CD4-positive, alpha-beta T cell treated with Interleukin-6 for 4 hours (primary cell): ENCODE data around the gene CPO.

Experiments
- DNase-seq: peaks from one replicate; pipeline ENCODE4 v3.0.0-alpha.2; 2020; ENCODE audit warnings: mixed read lengths

The CPO gene

DNA sequence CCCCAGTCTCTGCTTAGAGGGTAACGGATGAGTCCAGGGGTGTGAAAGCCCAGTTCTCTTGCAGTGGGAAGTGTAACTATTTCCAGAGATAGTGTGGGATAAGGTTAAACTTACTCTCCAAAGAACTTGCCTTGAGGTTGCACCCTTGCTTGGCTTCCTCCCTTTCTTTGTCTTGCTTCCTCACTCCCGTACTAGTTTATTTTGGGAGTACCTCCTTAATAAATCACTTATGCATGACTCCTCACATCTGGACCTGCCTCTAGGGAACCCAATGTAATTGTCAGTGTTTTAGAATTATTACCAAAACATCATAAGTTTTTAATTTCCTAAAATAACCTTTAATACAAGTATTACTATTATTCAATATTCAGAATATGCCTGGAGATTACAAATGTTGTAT lies 35.2 kb downstream of the CPO start:
- DNase-seq: no peak

DNA sequence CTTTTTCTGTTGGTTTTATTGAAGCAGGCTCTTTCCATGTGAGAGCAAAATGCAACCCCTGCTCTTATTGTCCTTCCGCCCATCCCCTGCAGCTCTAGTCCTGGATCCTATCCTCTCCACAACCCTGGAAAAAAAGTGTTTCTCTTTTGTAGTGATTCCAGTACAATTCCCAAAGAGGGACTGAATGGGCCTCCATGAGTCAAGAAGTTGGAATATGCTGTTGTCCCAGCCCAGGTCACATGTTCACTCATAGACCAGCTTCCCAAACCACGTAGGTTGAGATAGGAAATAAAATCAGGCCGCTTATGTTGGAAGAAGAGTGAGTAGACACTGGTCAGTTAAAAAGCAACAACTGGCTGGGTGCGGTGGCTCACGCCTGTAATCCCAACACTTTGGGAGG lies 39.4 kb downstream of the CPO start:
- DNase-seq: no peak

DNA sequence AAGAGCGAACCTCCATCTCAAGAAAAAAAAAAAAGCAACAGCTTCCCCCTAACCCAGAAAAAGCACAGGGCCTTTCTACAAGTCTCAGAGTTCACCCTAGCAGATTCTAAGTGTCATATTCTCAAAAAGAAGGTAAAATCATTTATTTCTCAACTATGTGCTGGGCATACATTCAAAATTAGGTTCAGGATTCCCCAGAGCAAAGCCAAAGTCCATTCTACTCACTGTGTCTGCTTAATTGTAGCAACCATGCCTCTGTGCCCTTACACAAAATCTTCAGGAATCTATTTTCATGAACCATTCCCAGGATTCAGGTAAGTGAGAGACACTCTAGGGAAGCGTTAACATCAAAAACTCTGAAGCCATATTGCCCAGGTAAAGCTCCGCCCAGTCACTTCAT lies 40.0 kb downstream of the CPO start:
- DNase-seq: no peak

DNA sequence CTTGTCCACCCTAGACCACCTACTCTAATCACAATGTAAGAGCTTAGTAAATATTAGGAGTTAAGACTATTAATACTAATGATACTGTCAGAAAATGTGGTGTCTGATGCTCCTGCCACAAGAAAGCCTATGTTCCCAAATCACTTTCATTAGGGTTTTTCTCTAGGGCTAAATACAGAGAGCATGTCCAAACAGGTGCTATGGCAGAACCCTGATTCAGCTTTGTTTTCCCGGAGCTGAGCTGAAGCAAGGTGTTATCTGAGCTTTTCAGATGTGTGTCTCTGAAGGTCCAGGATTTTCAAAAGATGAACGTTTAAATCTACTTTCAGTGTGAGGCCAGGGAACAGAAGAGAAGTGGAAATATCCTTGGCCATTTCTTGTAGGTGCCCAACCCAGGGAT lies 40.6 kb downstream of the CPO start:
- no peak for DNase-seq

DNA sequence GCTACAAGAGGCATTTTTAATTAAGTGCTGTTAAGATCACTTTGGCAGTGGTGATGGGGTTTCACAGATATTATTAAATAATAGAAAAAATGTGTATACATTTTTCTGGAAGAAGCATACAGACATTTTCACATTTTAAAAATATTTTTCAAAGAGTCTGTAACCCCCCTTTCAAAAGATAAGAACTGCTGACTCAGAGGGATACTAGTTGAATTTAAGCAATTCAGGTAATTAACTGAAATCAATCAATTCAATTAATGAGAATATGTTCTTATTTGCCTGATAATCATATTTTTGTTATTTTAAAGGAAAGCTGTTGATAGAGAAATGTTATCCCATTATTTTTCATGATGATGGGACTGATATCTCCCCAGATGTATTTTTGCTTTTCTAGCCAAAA lies 41.1 kb downstream of the CPO start:
- no peak for DNase-seq

DNA sequence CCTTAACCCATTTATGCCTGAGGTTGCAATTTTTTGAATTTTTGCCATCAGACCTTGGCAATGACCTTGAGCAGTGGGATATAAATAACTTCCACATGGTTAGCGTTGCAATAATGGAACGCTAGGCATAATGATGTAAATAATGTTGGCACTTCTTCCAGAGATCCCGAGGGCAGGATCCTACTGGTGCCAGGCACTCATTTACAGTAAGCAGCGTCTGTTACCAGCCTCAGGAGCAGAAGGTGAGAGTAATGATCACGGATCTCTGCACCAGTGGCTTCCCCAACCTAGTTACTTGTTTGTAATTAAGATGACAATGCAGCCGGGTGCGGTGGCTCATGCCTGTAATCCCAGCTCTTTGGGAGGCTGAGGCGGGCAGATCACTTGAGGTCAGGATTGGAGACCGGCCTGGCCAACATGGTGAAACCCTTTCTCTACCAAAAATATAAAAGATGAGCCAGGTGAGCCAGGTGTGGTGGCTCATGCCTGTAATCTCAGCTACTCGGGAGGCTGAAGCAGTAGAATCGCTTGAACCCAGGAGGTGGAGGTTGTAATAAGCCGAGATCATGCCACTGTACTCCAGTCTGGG lies 41.9 kb downstream of the CPO start:
- no peak for DNase-seq

DNA sequence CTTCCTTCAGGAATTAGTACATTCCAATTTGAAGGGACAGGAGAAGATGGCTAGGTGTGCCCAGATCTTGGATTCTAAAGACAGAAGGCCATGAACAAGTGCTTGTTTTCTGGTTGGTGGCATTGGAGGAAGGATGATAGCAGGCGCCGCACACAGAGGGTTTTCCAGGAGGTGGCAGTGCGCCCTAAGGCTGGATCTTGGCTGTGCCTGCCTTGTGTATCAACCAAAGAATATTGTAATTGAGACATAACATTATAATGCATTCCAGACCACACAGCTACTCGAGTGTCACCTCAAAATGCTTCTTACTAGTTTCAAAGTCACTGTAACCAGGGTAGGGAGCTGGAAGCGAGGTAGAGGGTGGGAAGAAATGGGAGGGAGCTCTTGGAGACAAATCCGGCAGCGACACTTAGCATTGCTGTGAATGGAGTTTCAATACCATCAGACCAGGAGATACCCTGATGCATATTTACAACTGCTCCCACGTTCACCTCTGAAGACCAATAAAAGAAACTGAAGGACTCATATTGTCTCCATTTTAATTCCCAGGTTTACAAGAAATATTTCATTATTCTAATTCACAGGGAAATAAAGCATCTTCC lies 42.5 kb downstream of the CPO start:
- peak; percentile 58 for DNase-seq

DNA sequence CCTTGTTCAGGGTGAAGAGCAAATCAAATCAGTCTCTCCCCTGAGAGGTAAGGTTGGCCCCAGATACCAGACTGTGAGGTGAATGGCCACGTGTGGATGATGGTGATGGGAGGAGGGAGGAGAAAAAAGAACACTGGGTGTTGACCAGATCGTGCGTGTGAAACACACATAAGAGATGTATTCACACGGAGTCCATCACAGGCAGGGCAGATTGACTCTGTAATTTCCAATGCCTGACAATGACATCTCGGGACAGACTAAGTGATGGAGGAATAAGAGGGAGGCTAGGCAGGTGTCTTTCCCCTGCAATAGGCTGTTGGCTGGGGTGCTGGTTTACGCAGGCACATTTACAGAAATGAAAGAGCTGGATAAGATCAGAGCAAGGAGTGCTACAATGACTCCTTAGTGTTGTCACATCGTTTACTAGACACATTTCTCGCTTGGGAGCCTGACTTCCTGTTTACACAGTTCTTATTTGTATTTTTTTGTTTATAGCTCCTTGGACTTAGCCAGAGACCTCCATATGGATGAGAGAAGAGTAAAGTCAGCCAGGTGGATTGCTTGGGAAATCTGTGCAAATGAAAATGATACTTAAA lies 43.1 kb downstream of the CPO start:
- no peak for DNase-seq

DNA sequence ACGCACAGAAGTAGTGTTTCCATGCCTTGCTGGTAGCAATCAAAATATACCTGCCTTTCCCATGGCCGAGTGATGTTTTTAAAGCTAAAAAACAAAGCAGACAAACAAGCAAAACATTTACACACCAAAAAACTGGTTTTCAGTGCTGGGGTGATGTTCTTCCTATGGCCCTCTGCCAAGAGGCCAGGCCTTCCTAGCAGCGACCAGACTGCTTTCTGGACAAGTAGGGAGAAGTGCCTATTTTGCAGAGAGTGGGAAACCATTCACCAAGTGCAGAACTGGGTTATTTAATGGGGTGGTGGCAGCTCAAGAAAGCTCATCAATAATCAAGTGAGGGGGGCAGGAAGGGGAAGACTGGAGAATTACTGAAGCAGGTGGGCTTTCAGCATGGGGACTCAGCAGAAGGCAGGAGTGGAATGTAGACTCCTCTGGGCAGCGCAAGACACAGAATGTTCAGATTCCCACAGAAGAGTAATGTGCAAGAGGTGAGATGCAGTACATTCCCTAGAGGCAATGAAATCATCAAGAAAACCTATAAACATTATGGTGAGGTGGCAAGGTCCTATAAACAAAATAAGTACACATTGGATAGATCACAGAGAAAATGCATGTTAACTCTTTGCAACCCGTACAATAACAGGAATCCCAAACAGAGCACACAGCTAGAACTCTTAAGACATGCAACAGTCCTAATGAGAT lies 44.0 kb downstream of the CPO start:
- DNase-seq: no peak

DNA sequence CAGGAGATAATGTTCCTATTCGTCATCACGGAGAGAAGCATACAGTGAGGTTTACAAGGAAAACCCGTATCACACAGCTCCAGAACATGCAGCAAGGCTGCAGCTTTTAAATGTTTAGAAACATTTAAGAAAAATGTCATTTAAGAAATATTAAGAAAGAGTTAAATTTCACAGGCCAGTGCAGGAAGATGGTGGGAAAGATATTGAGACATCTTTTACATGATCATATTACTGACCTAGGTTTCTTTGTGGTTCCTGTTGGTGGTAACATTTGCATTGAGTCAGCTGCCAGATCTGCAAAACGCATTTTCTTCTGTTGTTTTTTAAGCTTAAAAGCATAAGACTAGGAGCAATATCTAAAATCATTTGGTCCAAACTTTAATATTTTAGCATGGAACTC lies 44.9 kb downstream of the CPO start:
- no peak for DNase-seq

DNA sequence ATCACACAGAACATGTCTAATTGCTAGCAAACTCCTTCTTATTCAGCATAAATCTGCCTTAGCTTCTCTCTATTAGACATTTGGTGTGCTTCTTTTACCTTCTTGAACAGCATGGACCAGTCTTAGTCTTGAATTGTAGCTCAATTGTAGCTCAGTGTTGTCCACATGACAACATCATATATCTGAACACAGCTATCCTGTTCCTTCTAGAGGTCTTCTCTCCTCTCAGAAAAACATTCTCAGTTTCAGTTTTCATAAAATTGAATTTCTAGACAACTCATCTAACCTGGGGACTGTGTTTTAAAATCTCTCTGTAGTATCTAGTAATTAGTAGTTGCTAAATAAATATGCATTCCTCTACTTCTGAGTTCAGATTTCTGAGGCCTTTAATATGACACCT lies 47.6 kb downstream of the CPO start:
- no peak for DNase-seq

DNA sequence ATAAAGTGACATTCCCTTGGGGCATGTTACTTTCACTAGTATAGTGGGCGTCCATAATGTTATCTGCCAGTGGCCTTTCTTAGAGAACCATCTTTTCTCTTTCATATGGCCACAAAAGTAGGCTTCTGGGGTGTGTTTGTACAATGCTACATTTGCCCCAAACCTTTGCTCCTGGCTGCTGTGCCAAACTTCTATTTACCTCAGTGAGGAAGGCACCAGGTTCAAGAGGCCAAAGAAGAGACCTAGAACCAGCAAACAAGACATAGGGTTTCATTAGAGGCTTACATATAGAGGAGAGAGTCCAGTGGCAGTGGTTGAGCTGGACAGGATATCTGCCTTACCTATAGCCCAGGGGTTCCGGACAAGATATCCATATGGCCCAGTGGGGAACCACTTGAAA lies 48.5 kb downstream of the CPO start:
- no peak for DNase-seq

DNA sequence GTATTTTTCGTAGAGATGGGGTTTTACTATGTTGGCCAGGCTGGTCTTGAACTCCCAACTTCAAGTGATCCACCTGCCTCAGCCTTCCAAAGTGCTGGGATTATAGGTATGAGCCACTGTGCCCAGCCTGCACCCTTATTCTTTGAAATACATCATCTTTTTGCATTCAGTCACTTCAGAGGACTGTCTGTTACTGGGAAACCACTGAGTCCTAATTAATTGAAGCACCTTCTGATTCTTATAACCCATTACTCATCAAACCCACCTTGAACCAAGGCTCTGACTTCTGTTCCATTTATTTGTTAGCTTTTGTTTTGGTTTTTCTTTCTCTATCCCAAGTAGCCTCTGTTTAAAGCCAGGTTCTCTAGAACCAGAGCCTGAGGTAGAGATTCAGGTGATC lies 49.6 kb downstream of the CPO start:
- no peak for DNase-seq

DNA sequence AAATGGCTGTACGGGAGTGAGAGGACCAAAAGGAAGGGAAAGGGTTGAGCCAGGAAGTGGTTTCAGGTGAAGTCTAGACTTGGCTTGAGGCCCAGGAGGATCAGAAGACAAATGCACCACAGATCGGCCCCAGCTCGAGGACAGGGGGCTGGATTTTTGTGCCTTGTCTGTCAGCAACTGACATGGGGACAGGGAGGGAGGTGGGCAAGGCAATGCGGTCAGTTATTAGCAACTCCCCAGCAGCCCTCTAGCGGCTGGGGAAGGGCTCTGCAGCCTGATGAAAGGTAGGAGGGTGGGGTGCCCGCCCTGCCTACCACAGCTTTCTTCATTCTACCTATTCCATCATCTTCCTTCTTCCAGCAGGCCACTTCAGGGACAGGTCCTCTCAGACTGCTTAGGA lies 50.0 kb downstream of the CPO start:
- DNase-seq: peak; percentile 6

DNA sequence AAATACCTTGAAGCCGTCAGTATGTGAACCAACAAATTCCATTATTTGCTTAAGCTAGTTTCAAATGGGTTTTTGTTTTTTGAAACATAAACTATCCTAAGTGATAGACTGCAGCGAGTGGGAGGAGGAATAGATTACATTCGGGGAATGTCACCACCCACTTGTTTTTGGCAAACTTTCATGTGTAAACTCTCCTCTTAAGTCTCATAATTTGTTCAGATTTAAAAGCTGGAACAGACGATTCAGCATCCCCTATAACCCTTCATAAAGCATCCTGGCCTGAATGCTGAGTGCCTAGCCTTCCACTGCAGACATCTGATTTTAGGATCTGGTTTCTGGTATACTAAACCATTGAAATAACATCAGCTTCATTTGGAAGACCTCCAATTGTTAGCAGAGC lies 51.0 kb downstream of the CPO start:
- DNase-seq: no peak

DNA sequence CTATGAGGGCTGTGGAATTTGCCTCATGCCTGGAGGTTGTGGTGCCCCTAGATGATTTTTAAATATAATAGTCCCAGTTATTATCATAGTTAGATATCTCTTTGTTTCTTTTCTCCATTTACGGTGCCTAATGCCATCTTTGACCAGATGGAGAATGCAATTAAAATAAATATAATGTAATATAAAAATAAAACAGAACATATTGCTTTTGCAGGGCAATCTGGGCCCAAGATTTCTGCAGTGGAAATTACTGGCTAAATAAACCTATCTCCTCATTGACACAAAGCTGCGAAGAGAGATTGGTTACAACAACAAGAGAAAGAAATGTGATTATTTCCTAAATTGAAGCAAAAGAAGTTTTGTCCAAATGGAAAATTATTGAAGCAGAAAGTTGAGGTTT lies 51.8 kb downstream of the CPO start:
- DNase-seq: no peak

DNA sequence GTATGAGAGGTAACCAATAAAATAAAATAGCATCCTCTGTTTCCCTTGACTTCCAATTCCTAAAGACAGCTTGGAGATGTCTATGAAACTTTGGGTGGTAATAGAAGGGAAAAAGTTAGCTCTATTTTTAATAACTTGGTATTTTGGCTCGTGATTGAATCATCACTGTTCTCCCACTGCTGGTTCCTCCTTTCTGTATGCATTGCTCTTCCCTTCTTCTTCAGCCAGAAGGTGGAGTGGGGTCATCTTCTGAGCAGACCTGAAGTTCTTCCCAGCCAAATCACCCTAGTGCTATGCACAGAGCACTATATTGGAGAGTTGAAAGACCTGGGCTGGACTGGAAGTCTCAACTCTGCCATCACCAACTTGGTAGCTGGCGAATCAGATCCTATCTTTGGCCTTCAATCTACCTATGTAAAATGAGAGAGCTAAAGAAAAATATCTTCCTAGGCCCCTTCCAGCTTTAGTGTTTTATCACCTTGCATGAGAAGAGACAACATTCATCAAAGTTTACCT lies 54.1 kb downstream of the CPO start:
- DNase-seq: no peak

DNA sequence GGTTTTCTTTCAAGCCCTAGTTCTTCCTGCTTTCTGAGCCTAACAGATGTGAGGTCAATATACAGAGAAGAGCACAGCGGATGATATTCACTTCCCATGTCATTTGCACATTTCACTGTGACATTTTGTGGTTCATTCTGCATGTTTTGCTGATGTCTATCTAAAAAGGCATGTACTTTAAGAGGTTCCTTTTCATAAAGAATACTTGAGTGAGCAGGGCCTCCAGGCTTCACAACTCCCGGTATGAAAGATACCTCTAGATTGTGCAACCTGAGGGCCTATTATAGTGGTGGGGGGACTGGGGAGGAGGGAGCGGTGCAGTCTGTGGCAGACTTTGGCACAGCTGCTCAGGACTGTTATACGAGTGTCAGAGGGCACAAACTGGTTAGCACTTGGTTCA lies 54.6 kb downstream of the CPO start:
- DNase-seq: no peak

DNA sequence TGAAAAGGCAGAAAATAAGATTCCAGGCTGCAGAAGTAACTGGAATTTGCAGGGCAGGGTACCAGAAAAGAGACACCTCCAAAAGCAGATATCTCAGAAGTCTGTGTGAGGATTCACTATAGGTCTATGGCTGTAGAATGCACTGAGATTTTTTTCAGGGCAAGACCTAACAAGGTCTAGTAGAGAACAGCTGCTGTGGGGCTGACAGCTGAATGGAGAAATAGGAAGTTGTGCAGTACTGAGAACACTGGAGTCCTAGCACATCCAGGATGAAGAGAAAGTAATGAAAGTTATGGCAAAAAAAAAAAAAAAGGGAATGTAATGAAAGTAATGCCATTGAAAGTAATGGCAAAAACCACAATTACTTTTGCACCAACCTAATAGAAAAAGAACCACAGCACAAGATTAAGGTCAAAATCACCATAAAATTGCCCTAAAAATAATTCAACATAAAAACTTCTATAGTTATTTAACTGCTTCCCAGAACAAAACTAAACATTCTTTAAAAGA lies 57.3 kb downstream of the CPO start:
- DNase-seq: no peak

DNA sequence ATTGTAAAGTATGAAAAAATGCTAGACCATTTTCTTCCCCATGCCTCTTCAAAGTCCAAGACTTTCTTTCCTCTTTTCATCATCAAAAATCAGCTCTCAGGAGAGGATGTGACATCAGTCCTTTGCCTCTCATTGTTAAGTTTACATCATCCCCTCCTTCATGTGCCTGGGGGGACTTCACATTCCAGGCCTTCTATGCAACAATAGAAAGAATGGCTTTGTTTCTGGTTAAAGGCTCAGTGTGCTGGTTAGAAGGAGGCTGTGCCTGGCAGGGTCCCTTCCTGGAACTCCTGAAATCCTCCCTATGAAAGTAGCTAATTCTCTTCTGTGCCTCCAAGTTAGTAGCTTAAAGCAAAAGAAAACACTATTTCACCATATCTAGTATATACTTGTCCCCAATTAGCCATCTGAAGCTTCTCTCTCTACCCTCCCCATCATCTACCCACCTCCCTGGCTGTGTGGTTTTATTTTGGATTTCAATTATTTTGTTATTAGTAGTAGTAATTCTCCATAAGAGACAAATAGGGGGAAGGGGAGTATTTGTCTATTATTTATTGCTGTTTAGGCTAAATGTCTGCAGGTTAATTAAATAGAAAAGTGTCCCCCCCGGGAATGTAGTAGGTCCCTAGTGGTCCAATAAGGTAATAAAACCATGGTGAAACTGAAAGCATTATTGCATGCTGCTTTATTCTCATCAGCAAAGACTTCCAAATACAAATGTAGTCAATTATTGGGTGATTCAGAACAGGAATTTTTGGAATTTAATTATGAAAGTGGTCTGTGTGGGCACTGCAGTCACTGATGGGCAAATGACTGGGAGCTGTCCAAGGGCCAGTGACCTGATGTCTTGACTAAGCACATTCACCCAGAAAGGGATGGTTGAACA lies 69.0 kb downstream of the CPO start:
- DNase-seq: no peak

DNA sequence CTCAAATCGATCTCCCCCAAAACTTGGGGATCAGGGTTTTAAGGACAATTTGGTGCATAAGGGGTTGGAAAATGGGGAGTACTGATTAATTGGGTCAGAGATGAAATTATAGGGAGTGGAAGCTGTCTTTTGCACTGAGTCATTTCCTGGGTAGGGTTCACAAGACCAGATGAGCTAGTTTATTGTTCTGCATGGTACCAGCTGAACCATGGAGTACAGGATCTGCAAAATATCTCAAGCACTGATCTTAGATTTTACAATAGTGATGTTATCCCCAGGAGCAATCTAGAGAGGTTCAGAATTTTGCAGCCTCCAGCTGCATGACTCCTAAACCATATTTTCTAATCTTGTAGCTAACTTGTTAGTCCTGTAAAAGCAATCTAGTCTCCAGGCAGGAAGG lies 73.1 kb downstream of the CPO start:
- no peak for DNase-seq

DNA sequence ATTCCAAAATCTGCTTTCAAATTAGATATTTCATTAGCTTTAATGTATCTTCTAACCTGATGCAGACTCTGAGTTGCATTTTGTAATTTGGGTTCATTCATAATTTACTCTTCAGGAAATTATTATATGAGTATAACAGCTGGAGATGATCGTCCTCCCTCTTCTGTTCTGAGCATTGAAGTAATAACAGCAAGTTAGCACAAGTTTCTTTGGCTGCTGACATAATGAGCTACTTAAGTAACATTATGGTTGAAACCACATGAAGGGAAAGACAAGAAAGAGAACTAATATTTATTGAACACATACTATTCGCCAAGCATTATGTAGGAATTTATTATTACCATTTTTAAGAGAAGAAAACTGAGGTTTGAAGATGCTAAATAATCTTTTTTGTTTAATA lies 75.1 kb downstream of the CPO start:
- no peak for DNase-seq

DNA sequence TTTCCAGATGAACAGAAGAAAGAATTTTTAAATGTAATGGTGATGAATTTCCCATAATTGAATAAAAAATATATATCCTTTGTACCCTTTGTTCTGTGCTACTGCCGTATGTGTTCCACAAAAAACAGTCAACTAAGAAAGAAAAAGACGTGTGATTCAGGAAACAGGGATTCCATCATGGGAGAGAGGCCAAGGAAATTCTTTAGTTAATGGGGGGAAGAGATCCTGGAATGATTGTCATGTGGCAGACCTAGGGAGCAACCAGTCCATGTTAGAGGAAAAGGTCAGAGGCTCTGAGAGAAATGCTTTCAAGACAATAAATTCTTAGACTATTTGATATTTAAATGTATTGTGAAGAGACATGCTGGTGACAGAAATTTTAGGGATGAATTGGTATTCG lies 76.6 kb downstream of the CPO start:
- no peak for DNase-seq
